ENCODE data around the gene SH3PXD2A.
A peak's percentile ranks its signal among the peaks of the same experiment; 100 is the strongest.

The SH3PXD2A gene

DNA sequence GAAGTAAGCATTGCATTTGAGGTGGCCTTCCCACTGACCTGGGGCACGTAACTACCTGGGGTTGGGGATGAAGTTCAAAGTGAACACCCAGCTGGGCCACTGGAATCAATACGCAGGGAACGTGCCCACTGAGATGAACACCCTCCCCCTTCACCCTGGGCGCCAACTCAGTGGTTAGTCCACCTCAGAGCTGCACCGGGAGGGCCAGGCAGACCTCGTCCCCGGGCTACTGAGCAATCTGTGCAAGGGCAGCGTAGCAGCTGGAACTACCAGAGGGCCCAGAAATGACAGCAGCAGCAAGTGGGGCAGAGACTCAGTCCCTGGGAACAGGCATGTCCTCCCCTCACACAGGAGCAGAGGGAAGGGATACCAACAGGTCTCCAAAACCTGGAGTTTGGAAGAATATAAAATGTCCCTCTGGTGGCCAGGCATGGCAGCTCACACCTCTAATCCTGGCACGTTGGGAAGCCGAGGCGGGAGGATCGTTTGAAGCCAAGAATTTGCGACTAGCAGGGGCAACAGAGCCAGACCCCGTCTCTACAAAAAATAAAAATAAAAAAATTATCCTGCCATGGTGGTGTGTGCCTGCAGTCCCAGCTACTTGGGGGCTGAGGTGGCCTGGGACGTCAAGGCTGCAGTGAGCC lies 143.9 kb downstream of the SH3PXD2A start:
- ChIA-PET POLR2A (no interaction called here), CTCF (interaction anchor here (0.7 to 11.8 kb wide), 15 partner anchors 9 to 309 kb away, joined by 3 to 151 read pairs (median 6); partner anchors contain the start of gene SH3PXD2A)
- H3K36me3 ChIP-seq (ENCODE audit: control insufficient read depth in 2 of 2, insufficient read depth in 1 of 2, low read length in 2 of 2), result no peaks in the 10 kb centered on the region

DNA sequence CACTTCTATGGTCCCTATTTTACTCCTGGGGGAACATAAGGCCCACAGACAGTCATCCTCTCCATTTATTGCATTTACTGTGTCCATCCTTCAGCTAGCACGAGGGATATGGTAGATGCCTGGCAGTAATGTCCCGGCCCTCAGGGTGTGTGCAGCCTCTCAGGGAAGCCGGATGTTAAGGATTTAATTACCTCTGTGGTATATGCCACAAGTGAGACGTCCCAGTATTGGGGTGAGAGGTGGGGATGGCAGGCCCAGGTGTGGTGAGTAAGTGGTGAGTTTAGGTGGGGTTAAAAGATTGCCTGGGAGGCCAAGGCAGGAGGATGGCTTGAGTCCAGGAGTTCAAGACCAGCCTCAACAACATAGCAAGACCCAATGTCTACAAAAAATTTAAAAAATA lies 144.9 kb downstream of the SH3PXD2A start:
- no peak for TF ChIP-seq ZNF837 (tag by site-specific recombination; IDR thresholded peaks at IDR 0.05)
- no peak for TF ChIP-seq ZNF785 (tag by site-specific recombination; IDR thresholded peaks at IDR 0.05)
- TF ChIP-seq ZNF624 (tag by site-specific recombination; IDR thresholded peaks at IDR 0.05), result no peak
- TF ChIP-seq, protein P1, sequence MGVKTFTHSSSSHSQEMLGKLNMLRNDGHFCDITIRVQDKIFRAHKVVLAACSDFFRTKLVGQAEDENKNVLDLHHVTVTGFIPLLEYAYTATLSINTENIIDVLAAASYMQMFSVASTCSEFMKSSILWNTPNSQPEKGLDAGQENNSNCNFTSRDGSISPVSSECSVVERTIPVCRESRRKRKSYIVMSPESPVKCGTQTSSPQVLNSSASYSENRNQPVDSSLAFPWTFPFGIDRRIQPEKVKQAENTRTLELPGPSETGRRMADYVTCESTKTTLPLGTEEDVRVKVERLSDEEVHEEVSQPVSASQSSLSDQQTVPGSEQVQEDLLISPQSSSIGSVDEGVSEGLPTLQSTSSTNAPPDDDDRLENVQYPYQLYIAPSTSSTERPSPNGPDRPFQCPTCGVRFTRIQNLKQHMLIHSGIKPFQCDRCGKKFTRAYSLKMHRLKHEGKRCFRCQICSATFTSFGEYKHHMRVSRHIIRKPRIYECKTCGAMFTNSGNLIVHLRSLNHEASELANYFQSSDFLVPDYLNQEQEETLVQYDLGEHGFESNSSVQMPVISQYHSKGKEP (tag by site-specific recombination; IDR thresholded peaks at IDR 0.05), result no peak
- TF ChIP-seq, protein P2, sequence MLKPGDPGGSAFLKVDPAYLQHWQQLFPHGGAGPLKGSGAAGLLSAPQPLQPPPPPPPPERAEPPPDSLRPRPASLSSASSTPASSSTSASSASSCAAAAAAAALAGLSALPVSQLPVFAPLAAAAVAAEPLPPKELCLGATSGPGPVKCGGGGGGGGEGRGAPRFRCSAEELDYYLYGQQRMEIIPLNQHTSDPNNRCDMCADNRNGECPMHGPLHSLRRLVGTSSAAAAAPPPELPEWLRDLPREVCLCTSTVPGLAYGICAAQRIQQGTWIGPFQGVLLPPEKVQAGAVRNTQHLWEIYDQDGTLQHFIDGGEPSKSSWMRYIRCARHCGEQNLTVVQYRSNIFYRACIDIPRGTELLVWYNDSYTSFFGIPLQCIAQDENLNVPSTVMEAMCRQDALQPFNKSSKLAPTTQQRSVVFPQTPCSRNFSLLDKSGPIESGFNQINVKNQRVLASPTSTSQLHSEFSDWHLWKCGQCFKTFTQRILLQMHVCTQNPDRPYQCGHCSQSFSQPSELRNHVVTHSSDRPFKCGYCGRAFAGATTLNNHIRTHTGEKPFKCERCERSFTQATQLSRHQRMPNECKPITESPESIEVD (tag by site-specific recombination; IDR thresholded peaks at IDR 0.05), result no peak
- no peak for TF ChIP-seq ZNF169 (tag by site-specific recombination; IDR thresholded peaks at IDR 0.05)
- no peak for TF ChIP-seq ZNF571 (tag by site-specific recombination; IDR thresholded peaks at IDR 0.05)
- no peak for TF ChIP-seq KLF7 (tag by site-specific recombination; IDR thresholded peaks at IDR 0.05; ENCODE audit: borderline replicate concordance)
- TF ChIP-seq ZNF292 (tag by site-specific recombination; IDR thresholded peaks at IDR 0.05; ENCODE audit: borderline replicate concordance, low read depth), result no peak
- TF ChIP-seq, protein P3, sequence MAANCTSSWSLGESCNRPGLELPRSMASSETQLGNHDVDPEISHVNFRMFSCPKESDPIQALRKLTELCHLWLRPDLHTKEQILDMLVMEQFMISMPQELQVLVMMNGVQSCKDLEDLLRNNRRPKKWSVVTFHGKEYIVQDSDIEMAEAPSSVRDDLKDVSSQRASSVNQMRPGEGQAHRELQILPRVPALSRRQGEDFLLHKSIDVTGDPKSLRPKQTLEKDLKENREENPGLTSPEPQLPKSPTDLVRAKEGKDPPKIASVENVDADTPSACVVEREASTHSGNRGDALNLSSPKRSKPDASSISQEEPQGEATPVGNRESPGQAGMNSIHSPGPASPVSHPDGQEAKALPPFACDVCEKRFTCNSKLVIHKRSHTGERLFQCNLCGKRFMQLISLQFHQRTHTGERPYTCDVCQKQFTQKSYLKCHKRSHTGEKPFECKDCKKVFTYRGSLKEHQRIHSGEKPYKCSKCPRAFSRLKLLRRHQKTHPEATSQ (tag by site-specific recombination; IDR thresholded peaks at IDR 0.05), result no peak
- no peak for TF ChIP-seq ZNF670 (tag by site-specific recombination; IDR thresholded peaks at IDR 0.05; ENCODE audit: low read depth)
- TF ChIP-seq, protein P4, sequence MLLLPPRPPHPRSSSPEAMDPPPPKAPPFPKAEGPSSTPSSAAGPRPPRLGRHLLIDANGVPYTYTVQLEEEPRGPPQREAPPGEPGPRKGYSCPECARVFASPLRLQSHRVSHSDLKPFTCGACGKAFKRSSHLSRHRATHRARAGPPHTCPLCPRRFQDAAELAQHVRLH (tag by site-specific recombination; IDR thresholded peaks at IDR 0.05), result no peak
- TF ChIP-seq, protein P5, sequence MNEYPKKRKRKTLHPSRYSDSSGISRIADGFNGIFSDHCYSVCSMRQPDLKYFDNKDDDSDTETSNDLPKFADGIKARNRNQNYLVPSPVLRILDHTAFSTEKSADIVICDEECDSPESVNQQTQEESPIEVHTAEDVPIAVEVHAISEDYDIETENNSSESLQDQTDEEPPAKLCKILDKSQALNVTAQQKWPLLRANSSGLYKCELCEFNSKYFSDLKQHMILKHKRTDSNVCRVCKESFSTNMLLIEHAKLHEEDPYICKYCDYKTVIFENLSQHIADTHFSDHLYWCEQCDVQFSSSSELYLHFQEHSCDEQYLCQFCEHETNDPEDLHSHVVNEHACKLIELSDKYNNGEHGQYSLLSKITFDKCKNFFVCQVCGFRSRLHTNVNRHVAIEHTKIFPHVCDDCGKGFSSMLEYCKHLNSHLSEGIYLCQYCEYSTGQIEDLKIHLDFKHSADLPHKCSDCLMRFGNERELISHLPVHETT (tag by site-specific recombination; IDR thresholded peaks at IDR 0.05), result no peak
- TF ChIP-seq ZNF239 (tag by site-specific recombination; IDR thresholded peaks at IDR 0.05), result no peak
- TF ChIP-seq, protein P6, sequence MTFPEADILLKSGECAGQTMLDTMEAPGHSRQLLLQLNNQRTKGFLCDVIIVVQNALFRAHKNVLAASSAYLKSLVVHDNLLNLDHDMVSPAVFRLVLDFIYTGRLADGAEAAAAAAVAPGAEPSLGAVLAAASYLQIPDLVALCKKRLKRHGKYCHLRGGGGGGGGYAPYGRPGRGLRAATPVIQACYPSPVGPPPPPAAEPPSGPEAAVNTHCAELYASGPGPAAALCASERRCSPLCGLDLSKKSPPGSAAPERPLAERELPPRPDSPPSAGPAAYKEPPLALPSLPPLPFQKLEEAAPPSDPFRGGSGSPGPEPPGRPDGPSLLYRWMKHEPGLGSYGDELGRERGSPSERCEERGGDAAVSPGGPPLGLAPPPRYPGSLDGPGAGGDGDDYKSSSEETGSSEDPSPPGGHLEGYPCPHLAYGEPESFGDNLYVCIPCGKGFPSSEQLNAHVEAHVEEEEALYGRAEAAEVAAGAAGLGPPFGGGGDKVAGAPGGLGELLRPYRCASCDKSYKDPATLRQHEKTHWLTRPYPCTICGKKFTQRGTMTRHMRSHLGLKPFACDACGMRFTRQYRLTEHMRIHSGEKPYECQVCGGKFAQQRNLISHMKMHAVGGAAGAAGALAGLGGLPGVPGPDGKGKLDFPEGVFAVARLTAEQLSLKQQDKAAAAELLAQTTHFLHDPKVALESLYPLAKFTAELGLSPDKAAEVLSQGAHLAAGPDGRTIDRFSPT (tag by site-specific recombination; IDR thresholded peaks at IDR 0.05), result no peak
- no peak for TF ChIP-seq ZNF529 (tag by site-specific recombination; IDR thresholded peaks at IDR 0.05; ENCODE audit: insufficient replicate concordance)
- no peak for TF ChIP-seq ZEB2 (tag by site-specific recombination; IDR thresholded peaks at IDR 0.05)
- no peak for TF ChIP-seq SALL2 (tag by site-specific recombination; IDR thresholded peaks at IDR 0.05; ENCODE audit: borderline replicate concordance)
- no peak for TF ChIP-seq ZNF19 (tag by site-specific recombination; IDR thresholded peaks at IDR 0.05; ENCODE audit: low read depth)

More for the DNA sequence above, 143.9 kb downstream of the SH3PXD2A start:
- Histone ChIP-seq H3K27ac (ENCODE audit: extremely low read depth, low read depth, low read length) (no peak overlapping the region), H3K9me3 (ENCODE audit: control insufficient read depth, insufficient read depth, low read depth, low read length) (no peaks in the 10 kb centered on the region), H3K4me1 (ENCODE audit: control insufficient read depth, insufficient read depth, low read length) (no peaks in the 10 kb centered on the region), H3K4me3 (ENCODE audit: low read depth, low read length) (no peak overlapping the region)
- TF ChIP-seq ZNF768 (tag by site-specific recombination; IDR thresholded peaks at IDR 0.05) (no peak), ZIC2 (tag by site-specific recombination; IDR thresholded peaks at IDR 0.05) (peak; percentile 43), GFI1B (tag by site-specific recombination; IDR thresholded peaks at IDR 0.05) (no peak), HOXC10 (CRISPR knock-in tag; IDR thresholded peaks at IDR 0.05) (no peak), SCRT1 (tag by site-specific recombination; IDR thresholded peaks at IDR 0.05; ENCODE audit: borderline replicate concordance) (peak; percentile 25; the same call in 1 of the 2 replicates), SCRT2 (tag by site-specific recombination; IDR thresholded peaks at IDR 0.05) (peak; percentile 50; the same call in 1 of the 2 replicates)
- TF ChIP-seq, protein P7, sequence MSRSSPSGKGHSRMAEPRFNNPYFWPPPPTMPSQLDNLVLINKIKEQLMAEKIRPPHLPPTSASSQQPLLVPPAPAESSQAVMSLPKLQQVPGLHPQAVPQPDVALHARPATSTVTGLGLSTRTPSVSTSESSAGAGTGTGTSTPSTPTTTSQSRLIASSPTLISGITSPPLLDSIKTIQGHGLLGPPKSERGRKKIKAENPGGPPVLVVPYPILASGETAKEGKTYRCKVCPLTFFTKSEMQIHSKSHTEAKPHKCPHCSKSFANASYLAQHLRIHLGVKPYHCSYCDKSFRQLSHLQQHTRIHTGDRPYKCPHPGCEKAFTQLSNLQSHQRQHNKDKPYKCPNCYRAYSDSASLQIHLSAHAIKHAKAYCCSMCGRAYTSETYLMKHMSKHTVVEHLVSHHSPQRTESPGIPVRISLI (tag by site-specific recombination; IDR thresholded peaks at IDR 0.05), result no peak

More for the DNA sequence above, 144.9 kb downstream of the SH3PXD2A start:
- H3K4me1 ChIP-seq (ENCODE audit: control insufficient read depth, insufficient read depth, low read length), result no peaks in the 10 kb centered on the region
- no peaks in the 10 kb centered on the region for H3K9me3 ChIP-seq (ENCODE audit: control insufficient read depth, insufficient read depth, low read depth, low read length)
- H3K36me3 ChIP-seq (ENCODE audit: control insufficient read depth in 2 of 2, insufficient read depth in 1 of 2, low read length in 2 of 2), result no peaks in the 10 kb centered on the region
- H3K27ac ChIP-seq (ENCODE audit: extremely low read depth, low read depth, low read length), result no peak overlapping the region
- CTCF ChIA-PET, result interaction anchor here (0.7 to 11.8 kb wide), 6 partner anchors 28 to 179 kb away, joined by 3 to 151 read pairs (median 7); partner anchors contain the start of gene SH3PXD2A
- no peak overlapping the region for H3K4me3 ChIP-seq (ENCODE audit: low read depth, low read length)
- POLR2A ChIA-PET, result no interaction called here
